A549 (cell line): ENCODE results near the gene ZHX3.

Experiments
- BHLHE40 ChIP-seq: IDR thresholded peaks from 2 replicates; pipeline ENCODE4 v1.6.1; 2012; ENCODE audit warnings: low read depth, low read length, inconsistent platforms
- EP300 ChIP-seq, 2 experiments: fragments of >200 bp; sonication (Bioruptor Twin); formaldehyde crosslinking; IDR thresholded peaks; 2 replicates in 1 of 2; 3 replicates in 1 of 2; pipeline ENCODE4 v1.6.1; 2016 to 2017
- HDAC2 ChIP-seq: fragments of 200-600 bp; sonication (generic); IDR thresholded peaks from 2 replicates; pipeline ENCODE4 v1.6.1; 2016
- MAZ ChIP-seq: fragments of 150-350 bp; IDR thresholded peaks from 2 replicates; pipeline ENCODE4 v1.6.1; 2014; ENCODE audit warnings: antibody characterized with exemption, low read depth, low read length, borderline replicate concordance
- TFCP2L1 ChIP-seq: fragments of 250-450 bp; sonication (Bioruptor Pico); IDR thresholded peaks from 2 replicates; pipeline ENCODE4 v1.5.0; 2021; ENCODE audit warnings: mild to moderate bottlenecking

DNA sequence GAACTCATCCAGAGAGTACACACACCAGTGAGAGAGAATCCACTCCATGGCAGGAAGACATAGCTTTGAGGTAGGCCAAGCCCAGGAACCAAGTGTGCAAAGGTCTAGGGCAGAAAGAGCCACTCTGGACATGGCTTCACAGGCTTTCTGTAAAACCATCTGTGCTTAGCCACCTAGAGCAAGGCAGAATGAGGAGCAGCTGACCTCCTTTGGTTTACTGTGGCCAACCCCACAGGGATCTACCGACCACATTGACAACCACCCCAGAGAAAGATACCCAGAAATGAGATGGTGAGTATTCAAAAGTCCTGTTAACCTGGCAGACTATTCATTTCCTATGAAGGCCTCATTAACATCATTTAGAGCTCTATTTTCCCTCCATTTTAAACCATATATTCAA, 10.5 kb downstream of the ZHX3 start:
- TF ChIP-seq EP300 (IDR thresholded peaks at IDR 0.05) (no peak), TFCP2L1 (CRISPR knock-in tag) (no peak), HDAC2 (no peak), BHLHE40 (no peak), MAZ (no peak)
